HG03064 (cell line): ENCODE data around the gene COPB1.
"Not testable (repeated sequence)": the region's sequence is repeated elsewhere in the genome, so short reads cannot be mapped to it uniquely, and the experiment has no call there.

Experiments used
- ATAC-seq: cut with Tn5 transposase; IDR thresholded peaks from one replicate; pipeline ENCODE4 v1.9.1; 2021; ENCODE audit warnings: low read depth; ENCODE audit not compliant: unreplicated experiment

The COPB1 gene

GRCh38 chr11:14499560-14500180, at the start of gene COPB1:
COPB1 (minus strand) TSS chr11:14499811; CDS start chr11:14498928, 883 bp downstream.
- peak; percentile 78 for ATAC-seq

GRCh38 chr11:14547440-14547839, 47.8 kb upstream of the COPB1 start:
- ATAC-seq: no peak

GRCh38 chr11:14546672-14547071, 47.1 kb upstream of the COPB1 start:
- ATAC-seq: no peak

GRCh38 chr11:14544611-14545010, 45.0 kb upstream of the COPB1 start:
- peak; percentile 82 for ATAC-seq

- no peak for ATAC-seq
Measured at GRCh38 chr11:14543260-14543659, 43.6 kb upstream of the COPB1 start.

- no peak for ATAC-seq
Measured at GRCh38 chr11:14542324-14542723, 42.7 kb upstream of the COPB1 start.

GRCh38 chr11:14541192-14541947, 41.8 kb upstream of the COPB1 start:
- no peak for ATAC-seq

GRCh38 chr11:14539982-14540421, 40.4 kb upstream of the COPB1 start:
- ATAC-seq: no peak

- ATAC-seq: no peak
Measured at GRCh38 chr11:14538926-14539554, 39.4 kb upstream of the COPB1 start.

GRCh38 chr11:14538271-14538925, 38.8 kb upstream of the COPB1 start:
- no peak for ATAC-seq

GRCh38 chr11:14537134-14537599, 37.6 kb upstream of the COPB1 start:
- ATAC-seq: no peak

GRCh38 chr11:14535166-14535565, 35.6 kb upstream of the COPB1 start:
- not testable (repeated sequence) for ATAC-seq

GRCh38 chr11:14529951-14530350, 30.3 kb upstream of the COPB1 start:
- no peak for ATAC-seq

- no peak for ATAC-seq
Measured at GRCh38 chr11:14529321-14529720, 29.7 kb upstream of the COPB1 start.

GRCh38 chr11:14522801-14523200, 23.2 kb upstream of the COPB1 start:
- ATAC-seq: no peak

- no peak for ATAC-seq
Measured at GRCh38 chr11:14522245-14522644, 22.6 kb upstream of the COPB1 start.

- no peak for ATAC-seq
Measured at GRCh38 chr11:14520747-14521151, 21.1 kb upstream of the COPB1 start.

GRCh38 chr11:14519917-14520746, 20.5 kb upstream of the COPB1 start, which contains the start of gene PSMA1:
PSMA1 (minus strand) TSS chr11:14520386; CDS start chr11:14520299, 87 bp downstream.
- peak; percentile 92 for ATAC-seq

GRCh38 chr11:14519597-14519916, 19.9 kb upstream of the COPB1 start:
- peak; percentile 9 for ATAC-seq

- no peak for ATAC-seq
Measured at GRCh38 chr11:14518820-14519219, 19.2 kb upstream of the COPB1 start.
